Activated CD4-positive, alpha-beta T cell treated with anti-CD3 and anti-CD28 coated beads for 24 hours (primary cell): ENCODE measurements around the gene MOAP1.
"Not testable (repeated sequence)": the region's sequence is repeated elsewhere in the genome, so short reads cannot be mapped to it uniquely, and the experiment has no call there.

Experiments
- DNase-seq, 2 donors: peaks; one replicate each; pipeline ENCODE4 v3.0.0-alpha.2; 2020; ENCODE audit warnings: low read depth in 2 of 2

The MOAP1 gene

DNA sequence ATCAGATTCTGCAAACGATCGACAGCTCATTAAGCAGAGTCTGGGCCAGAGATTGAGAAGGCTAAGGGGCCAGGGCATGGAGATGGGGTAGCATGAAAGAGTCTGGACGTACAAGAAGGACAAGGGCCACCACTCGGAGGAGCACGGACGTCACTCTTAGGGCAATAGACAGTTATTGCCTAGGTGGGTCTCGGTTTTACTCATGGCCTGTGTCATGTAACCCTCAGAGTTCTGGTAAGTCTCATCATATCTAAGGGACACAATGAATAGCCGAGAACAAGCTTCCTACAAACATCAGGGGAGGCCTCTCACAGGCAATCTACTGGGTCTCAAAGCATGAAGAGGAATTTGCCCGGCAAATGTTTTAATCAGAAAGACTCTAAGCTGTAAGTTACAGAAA lies 38.6 kb downstream of the MOAP1 start:
- no peak for DNase-seq

DNA sequence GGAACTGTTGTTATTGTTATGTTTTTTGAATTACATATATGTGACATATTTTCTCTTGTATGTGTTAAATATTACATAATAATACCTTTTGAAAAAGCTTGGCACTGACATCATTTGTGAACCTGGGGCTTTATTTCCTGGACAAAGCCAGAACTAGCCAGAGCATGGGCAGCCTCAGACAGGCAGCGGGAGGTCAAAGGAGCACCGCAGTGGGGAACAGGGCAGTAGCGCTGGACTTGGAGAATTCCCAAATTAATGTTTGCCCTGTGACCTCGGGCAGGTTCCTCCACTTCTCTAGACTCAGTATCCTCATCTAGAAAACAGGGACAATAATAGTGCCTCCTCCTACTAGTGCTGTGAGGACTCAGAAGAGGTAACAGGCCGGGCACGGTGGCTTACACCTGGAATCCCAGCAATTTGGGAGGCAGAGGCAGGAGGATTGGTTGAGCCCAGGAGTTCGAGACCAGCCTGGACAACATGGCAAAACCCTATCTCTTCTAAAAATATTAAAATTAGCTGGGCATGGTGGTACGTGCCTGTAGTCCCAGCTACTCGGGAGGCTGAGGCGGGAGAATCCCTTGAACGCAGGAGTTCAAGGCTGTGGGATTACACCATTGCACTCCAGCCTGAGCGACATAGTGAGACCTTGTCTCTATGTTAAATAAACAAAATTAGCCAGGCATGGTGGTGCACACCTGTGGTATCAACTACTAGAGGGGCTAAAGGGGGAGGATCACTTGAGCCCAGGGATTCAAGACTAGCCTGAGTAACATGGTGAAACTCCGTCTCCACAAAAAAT lies 41.6 kb downstream of the MOAP1 start:
- DNase-seq: no peak

DNA sequence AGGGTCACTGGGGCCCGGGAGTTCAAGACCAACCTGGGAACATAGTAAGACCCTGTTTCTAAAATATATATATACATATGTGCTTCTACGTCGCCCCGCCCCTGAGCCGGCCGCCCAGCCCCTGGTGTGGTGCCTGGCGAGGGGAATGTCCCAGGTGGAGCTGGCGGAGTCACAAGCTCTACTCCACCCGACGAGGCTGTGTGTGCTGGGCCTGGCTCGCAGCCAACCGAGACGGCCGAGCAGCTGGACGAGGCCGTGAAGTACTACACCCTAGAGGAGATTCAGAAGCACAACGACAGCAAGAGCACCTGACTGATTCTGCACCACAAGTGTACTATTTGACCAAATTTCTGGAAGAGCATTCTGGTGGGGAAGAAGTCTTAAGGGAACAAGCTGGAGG lies 46.8 kb downstream of the MOAP1 start:
- DNase-seq: no peak

DNA sequence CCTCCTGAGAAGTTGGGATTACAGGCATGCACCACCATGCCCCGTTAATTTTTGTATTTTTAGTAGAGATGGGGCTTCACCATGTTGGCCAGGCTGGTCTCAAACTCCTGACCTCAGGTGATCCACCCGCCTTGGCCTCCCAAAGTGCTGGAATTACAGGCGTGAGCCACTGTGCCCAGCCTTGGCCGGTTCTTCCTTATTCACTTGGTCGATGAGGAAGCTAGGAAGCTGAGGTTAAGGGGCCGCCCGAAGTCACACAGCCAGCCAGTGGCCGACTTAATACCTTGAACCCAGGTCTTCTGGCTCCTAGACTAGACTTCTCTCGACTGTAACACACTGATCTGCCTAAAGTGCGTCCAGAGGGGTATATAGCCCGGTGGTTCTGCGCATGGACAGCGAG lies 48.2 kb downstream of the MOAP1 start:
- DNase-seq: not testable (repeated sequence)

DNA sequence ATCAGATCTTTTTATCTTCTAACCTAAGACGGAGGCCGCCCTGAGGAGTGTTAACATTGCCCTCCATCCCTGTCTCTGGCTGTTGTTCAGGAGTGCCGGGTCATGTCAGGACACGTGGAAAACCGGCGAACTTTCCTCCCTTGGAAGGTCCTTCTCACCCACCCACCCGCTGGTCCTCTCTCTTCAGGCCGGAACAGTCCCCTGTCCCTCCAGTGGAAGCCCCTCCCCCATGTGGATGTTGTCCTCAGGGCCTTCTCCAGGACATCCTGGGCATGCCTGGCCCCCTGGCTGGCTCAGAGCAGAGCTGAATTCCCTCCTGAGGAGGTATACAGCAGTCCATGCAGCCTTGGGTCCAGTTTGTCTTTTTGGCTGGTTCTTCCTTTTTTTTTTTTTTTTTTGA lies 48.7 kb downstream of the MOAP1 start:
- DNase-seq: no peak

DNA sequence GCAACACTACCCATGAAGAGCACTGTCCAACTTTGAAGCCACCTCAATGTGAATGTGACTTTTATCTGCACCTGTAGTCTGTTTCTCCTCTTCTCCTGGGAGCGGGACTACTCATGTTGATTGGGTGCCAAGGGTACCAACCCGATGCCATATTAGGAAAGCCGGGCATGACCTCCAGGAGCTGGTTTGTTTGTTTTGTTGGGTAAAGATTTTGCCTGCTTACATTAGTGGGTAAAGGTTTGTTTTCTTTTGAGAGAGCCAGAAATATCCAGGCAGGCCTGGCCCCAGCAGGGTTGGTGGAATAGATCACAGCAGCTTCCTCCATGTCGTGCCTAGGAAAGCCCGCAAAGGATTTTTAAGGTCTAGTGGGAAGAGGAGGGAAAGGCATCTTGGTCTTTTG lies 49.3 kb downstream of the MOAP1 start:
- DNase-seq: no peak

DNA sequence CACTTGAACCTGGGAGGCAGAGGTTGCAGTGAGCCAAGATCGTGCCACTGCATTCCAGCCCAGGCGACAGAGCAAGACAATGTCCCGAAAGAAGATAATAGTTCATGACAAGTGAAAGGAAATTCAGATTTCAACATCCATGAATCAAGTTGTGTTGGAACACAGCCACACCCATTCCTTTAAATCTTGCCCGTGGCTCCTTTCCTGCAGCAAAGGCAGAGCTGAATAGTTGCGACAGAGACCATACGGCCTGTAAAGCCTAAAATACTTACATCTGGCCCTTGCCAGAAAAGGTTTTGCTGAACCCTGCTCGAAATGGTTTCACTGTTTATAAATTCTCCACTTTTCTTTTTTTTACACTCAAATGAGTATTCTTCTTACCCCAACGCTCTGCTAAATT lies 51.2 kb downstream of the MOAP1 start:
- no peak for DNase-seq

DNA sequence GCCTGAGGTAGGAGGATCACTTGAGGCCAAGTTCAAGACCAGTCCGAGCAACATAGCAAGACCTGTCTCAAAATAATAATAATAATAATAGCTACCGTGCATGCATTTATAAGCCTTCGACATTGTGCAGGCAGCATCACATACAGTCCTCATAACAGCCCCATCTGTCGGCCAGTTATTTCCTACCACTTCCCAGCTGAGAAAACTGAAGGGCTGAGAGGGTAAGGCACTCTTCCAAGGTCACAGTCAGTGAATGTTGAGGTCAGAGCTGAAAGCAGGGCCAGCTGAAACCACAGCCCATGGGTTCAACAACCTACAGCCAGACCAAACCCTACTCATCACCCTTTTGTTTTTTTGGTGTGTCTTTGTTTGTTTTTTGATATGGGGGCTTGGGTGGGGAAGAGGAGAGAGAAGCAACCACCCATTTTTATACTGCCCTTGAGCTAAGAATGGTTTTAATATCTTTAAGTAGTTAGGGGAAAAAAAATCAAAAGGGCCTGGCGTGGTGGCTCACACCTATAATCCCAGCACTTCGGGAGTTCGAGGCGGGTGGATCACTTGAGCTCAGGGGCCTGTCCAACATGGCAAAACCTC lies 52.1 kb downstream of the MOAP1 start:
- no peak for DNase-seq
